Measurements from ENCODE around the gene ADGRF4. TPM values are rescaled to one million over a fixed set of nuclear protein-coding genes. Genes with fewer than 3 reads are reported as not detected.

Gene ADGRF4
- total and polyA plus RNA-seq, 2 of the 8 experiments (the other 6 are each of a cell fraction or from before 2014, with no cell fraction given), result 0.02 TPM; not detected in 1

DNA sequence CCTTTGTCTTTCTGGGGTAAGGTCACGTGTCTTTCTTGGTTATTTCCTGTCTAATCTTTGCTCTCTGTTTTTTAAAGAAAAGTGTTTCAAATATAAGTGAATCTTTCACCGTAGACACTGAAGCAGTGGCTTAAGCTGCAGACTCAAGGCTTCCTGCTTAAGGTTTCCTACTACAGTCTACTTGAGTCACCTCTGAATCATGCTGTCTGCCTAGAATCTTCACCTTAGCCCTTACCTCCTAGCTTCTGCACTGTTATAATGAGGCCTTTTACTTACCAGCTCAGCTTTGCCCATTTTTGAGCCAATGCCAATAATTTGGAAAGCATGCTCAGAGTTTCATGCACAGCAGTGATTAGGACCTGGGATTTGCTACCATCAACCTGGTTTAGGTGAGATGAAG, 30.6 kb downstream of the ADGRF4 start:
- ChIA-PET CTCF (ENCODE audit: partially characterized antibody) (interaction anchor here (1.6 to 1.8 kb wide), 2 partner anchors 29 to 78 kb away, joined by 4 read pairs; no protein-coding TSS in a partner anchor), POLR2A (ENCODE audit: partially characterized antibody) (no interaction called here)
- Histone ChIP-seq H4K20me1 (replicated peaks in 1 of 2; ENCODE audit: control insufficient read depth in 1 of 2, insufficient read depth in 2 of 2, low read length in 2 of 2) (no peaks in the 10 kb centered on the region), H3K79me1 (ENCODE audit: low read depth, low read length) (no peaks in the 10 kb centered on the region), H2AK5ac (ENCODE audit: low read depth, low read length) (no peak overlapping the region), H3K4me3 (ENCODE audit: extremely low read depth in 1 of 4, insufficient read depth in 2 of 4, low read depth in 3 of 4, low read length in 4 of 4) (no peak overlapping the region), H3K14ac (ENCODE audit: insufficient read length) (no peak overlapping the region), H3K4me2 (ENCODE audit: insufficient read depth in 1 of 2, low read depth in 2 of 2, low read length in 2 of 2) (no peak overlapping the region), H2BK12ac (ENCODE audit: low read depth, low read length) (no peak overlapping the region), H3K27me3 (replicated peaks in 1 of 4; ENCODE audit: control insufficient read depth in 3 of 4, extremely low read depth in 1 of 4, insufficient read depth in 3 of 4, low read length in 3 of 4) (no peaks in the 10 kb centered on the region), H2BK15ac (ENCODE audit: low read length) (no peak overlapping the region), H4K91ac (replicated peaks; ENCODE audit: insufficient read length, low read length) (no peak overlapping the region), H3K23ac (ENCODE audit: insufficient read length) (no peak overlapping the region), H2BK20ac (ENCODE audit: low read length) (no peak overlapping the region), H3K27ac (ENCODE audit: low read depth, low read length) (no peak overlapping the region), H2BK120ac (replicated peaks; ENCODE audit: low read depth, low read length) (no peak overlapping the region), H3K56ac (replicated peaks; ENCODE audit: insufficient read length, low read depth, low read length) (no peak overlapping the region), H3K9ac (replicated peaks in 1 of 4; ENCODE audit: extremely low read depth in 1 of 4, low read depth in 3 of 4, low read length in 3 of 4) (no peak overlapping the region), H3K4me1 (replicated peaks in 1 of 4; ENCODE audit: control insufficient read depth in 3 of 4, insufficient read depth in 4 of 4, low read length in 3 of 4) (peaks cover 0 to 3% (median 2%) of the 10 kb centered on the region in 4 experiments; a peak in 3 of 7 replicates), H2BK5ac (ENCODE audit: low read depth, low read length) (no peak overlapping the region), H4K5ac (ENCODE audit: insufficient read length, low read depth, low read length) (no peak overlapping the region), H4K8ac (ENCODE audit: extremely low read depth, insufficient read depth, low read length) (no peak overlapping the region), H3K23me2 (ENCODE audit: low read depth, low read length) (no peaks in the 10 kb centered on the region), H3K4ac (replicated peaks; ENCODE audit: insufficient read length, low read depth, low read length) (no peak overlapping the region), H3K18ac (ENCODE audit: extremely low read depth, low read length) (no peak overlapping the region), H3K36me3 (ENCODE audit: control insufficient read depth in 2 of 4, insufficient read depth in 4 of 4, low read length in 3 of 4) (no peaks in the 10 kb centered on the region), H2AFZ (ENCODE audit: low read length) (no peak overlapping the region), H3K79me2 (ENCODE audit: control insufficient read depth in 1 of 2, insufficient read depth in 2 of 2, low read length in 2 of 2) (no peaks in the 10 kb centered on the region), H3K9me3 (ENCODE audit: insufficient read depth in 2 of 2, low read depth in 1 of 2, low read length in 1 of 2) (no peaks in the 10 kb centered on the region)
- DNase-seq (ENCODE audit: low read depth in 1 of 2, low spot score in 2 of 2) (no peak), FAIRE-seq (no peak)
- WGBS, 2 experiments (ENCODE audit: extremely low coverage in 1 of 2, insufficient coverage in 1 of 2, insufficient read length in 1 of 2, insufficient replicate concordance in 2 of 2, low coverage in 1 of 2, low lambda C conversion rate in 2 of 2, missing lambda C conversion rate in 1 of 2), result 45% methylated on average over 2 of the region's 2 CpGs; no CpG with 5 or more reads in 1 of the 2 experiments
- TF ChIP-seq NANOG (IDR thresholded peaks at IDR 0.05; ENCODE audit: insufficient read depth, low read depth, low read length, poor library complexity, severe bottlenecking) (no peak), JUND (IDR thresholded peaks at IDR 0.05; ENCODE audit: low read length) (no peak), KDM1A (IDR thresholded peaks at IDR 0.05; ENCODE audit: borderline replicate concordance, low read length) (no peak), SP2 (IDR thresholded peaks at IDR 0.05; ENCODE audit: low read length) (no peak)

Data from H1 (cell line).